DOHH2 (cell line): ENCODE results near the gene TOR2A.

Experiments
- CTCF ChIP-seq: fragments of 200-600 bp; sonication (generic); IDR thresholded peaks from one replicate; pipeline ENCODE4 v1.5.1; 2014; ENCODE audit warnings: antibody characterized with exemption, mild to moderate bottlenecking, low read depth, low read length; ENCODE audit not compliant: poor library complexity, severe bottlenecking
- EZH2phosphoT487 ChIP-seq: fragments of 200-600 bp; sonication (generic); IDR thresholded peaks from 2 replicates; pipeline ENCODE4 v1.6.1; 2017; ENCODE audit warnings: borderline replicate concordance, mild to moderate bottlenecking, antibody characterized with exemption, low read length, moderate library complexity, mixed read lengths

GRCh38 chr9:127723013-127723412 lies 12.1 kb downstream of the TOR2A start:
- TF ChIP-seq CTCF (no peak), EZH2phosphoT487 (no peak)
